Measurements from ENCODE around the gene ALDH3A1. TPM values are rescaled to one million over a fixed set of nuclear protein-coding genes. Genes with fewer than 3 reads are reported as not detected.

Gene ALDH3A1
- total and polyA plus RNA-seq, 5 donors from 2014 or later, result 0.14 TPM; not detected in 4

GRCh38 chr17:19719355-19720209 is 28.5 kb downstream of the ALDH3A1 start:
- H3K27me3 ChIP-seq (ENCODE audit: control insufficient read depth, insufficient read depth, low read length), result no peaks in the 10 kb centered on the region
- Mint-ChIP-seq H3K9me3 (peaks cover 0 to 2% (median 0%) of the 10 kb centered on the region in 7 donors), H3K4me3 (no peak overlapping the region), H3K27ac (peak overlapping the region in 1 of 3 donors; percentile 74), H3K27me3 (peaks cover 4% of the 10 kb centered on the region), H3K36me3 (no peaks in the 10 kb centered on the region), H3K4me1 (peaks cover 0 to 30% (median 14%) of the 10 kb centered on the region in 4 donors)
- DNase-seq (no peak), ATAC-seq (ENCODE audit: low read depth in 2 of 2) (no peak)
- peaks cover 12% of the 10 kb centered on the region for H3K4me1 ChIP-seq (ENCODE audit: control insufficient read depth, insufficient read depth, low read length, poor library complexity, severe bottlenecking)
- H3K36me3 ChIP-seq (ENCODE audit: control insufficient read depth, insufficient read depth, low read length), result no peaks in the 10 kb centered on the region
- H3K9me3 ChIP-seq (ENCODE audit: control insufficient read depth in 2 of 2, low read length in 2 of 2), result no peaks in the 10 kb centered on the region
- no peak overlapping the region for H3K4me3 ChIP-seq (ENCODE audit: low read depth, low read length)
- no peak overlapping the region for H3K27ac ChIP-seq (ENCODE audit: insufficient read depth, low read length, poor library complexity, severe bottlenecking)

GRCh38 chr17:19718613-19719354 is 29.3 kb downstream of the ALDH3A1 start:
- H3K36me3 Mint-ChIP-seq, result no peaks in the 10 kb centered on the region
- H3K4me1 Mint-ChIP-seq, result peaks cover 0 to 23% (median 11%) of the 10 kb centered on the region in 4 donors
- no peak overlapping the region for H3K4me3 ChIP-seq (ENCODE audit: low read depth, low read length)
- ATAC-seq (ENCODE audit: low read depth in 2 of 2), result no peak
- peaks cover 4% of the 10 kb centered on the region for H3K4me1 ChIP-seq (ENCODE audit: control insufficient read depth, insufficient read depth, low read length, poor library complexity, severe bottlenecking)
- peaks cover 0 to 2% (median 0%) of the 10 kb centered on the region in 7 donors for H3K9me3 Mint-ChIP-seq
- no peaks in the 10 kb centered on the region for H3K36me3 ChIP-seq (ENCODE audit: control insufficient read depth, insufficient read depth, low read length)
- H3K9me3 ChIP-seq (ENCODE audit: control insufficient read depth in 2 of 2, low read length in 2 of 2), result no peaks in the 10 kb centered on the region
- no peak overlapping the region for H3K27ac ChIP-seq (ENCODE audit: insufficient read depth, low read length, poor library complexity, severe bottlenecking)
- H3K27me3 ChIP-seq (ENCODE audit: control insufficient read depth, insufficient read depth, low read length), result no peaks in the 10 kb centered on the region
- peak overlapping the region in 1 of 3 donors; percentile 74 for H3K27ac Mint-ChIP-seq
- H3K4me3 Mint-ChIP-seq, result no peak overlapping the region
- peaks cover 4% of the 10 kb centered on the region for H3K27me3 Mint-ChIP-seq
- DNase-seq, result no peak

- Mint-ChIP-seq H3K27me3 (peaks cover 4% of the 10 kb centered on the region), H3K4me3 (no peak overlapping the region), H3K4me1 (peaks cover 0 to 22% (median 10%) of the 10 kb centered on the region in 4 donors), H3K9me3 (peaks cover 0 to 2% (median 0%) of the 10 kb centered on the region in 7 donors), H3K36me3 (no peaks in the 10 kb centered on the region), H3K27ac (peak overlapping the region in 2 of 3 donors; percentile 69 to 84)
- Histone ChIP-seq H3K4me1 (ENCODE audit: control insufficient read depth, insufficient read depth, low read length, poor library complexity, severe bottlenecking) (peaks cover 3% of the 10 kb centered on the region), H3K4me3 (ENCODE audit: low read depth, low read length) (no peak overlapping the region), H3K9me3 (ENCODE audit: control insufficient read depth in 2 of 2, low read length in 2 of 2) (no peaks in the 10 kb centered on the region), H3K27ac (ENCODE audit: insufficient read depth, low read length, poor library complexity, severe bottlenecking) (no peak overlapping the region), H3K36me3 (ENCODE audit: control insufficient read depth, insufficient read depth, low read length) (no peaks in the 10 kb centered on the region), H3K27me3 (ENCODE audit: control insufficient read depth, insufficient read depth, low read length) (no peaks in the 10 kb centered on the region)
- ATAC-seq (ENCODE audit: low read depth in 2 of 2) (no peak), DNase-seq (no peak)
Observed at GRCh38 chr17:19718041-19718612, 30.0 kb downstream of the ALDH3A1 start.

- ATAC-seq (ENCODE audit: low read depth in 2 of 2) (no peak), DNase-seq (no peak)
- Mint-ChIP-seq H3K4me1 (peaks cover 0 to 21% (median 7%) of the 10 kb centered on the region in 4 donors), H3K36me3 (no peaks in the 10 kb centered on the region), H3K4me3 (peak overlapping the region in 1 of 4 donors; percentile 87), H3K27me3 (peaks cover 4% of the 10 kb centered on the region), H3K9me3 (peaks cover 0 to 2% (median 0%) of the 10 kb centered on the region in 7 donors), H3K27ac (peak overlapping the region in 1 of 3 donors; percentile 84)
- no peak overlapping the region for H3K27ac ChIP-seq (ENCODE audit: insufficient read depth, low read length, poor library complexity, severe bottlenecking)
- no peaks in the 10 kb centered on the region for H3K9me3 ChIP-seq (ENCODE audit: control insufficient read depth in 2 of 2, low read length in 2 of 2)
- H3K36me3 ChIP-seq (ENCODE audit: control insufficient read depth, insufficient read depth, low read length), result no peaks in the 10 kb centered on the region
- no peak overlapping the region for H3K4me3 ChIP-seq (ENCODE audit: low read depth, low read length)
- H3K4me1 ChIP-seq (ENCODE audit: control insufficient read depth, insufficient read depth, low read length, poor library complexity, severe bottlenecking), result no peaks in the 10 kb centered on the region
- no peaks in the 10 kb centered on the region for H3K27me3 ChIP-seq (ENCODE audit: control insufficient read depth, insufficient read depth, low read length)
Observed at GRCh38 chr17:19717411-19717908, 30.6 kb downstream of the ALDH3A1 start.

GRCh38 chr17:19717031-19717360 is 31.1 kb downstream of the ALDH3A1 start:
- ATAC-seq (ENCODE audit: low read depth in 2 of 2), result no peak
- Mint-ChIP-seq H3K4me3 (no peak overlapping the region), H3K9me3 (peaks cover 0 to 2% (median 0%) of the 10 kb centered on the region in 7 donors), H3K27ac (no peak overlapping the region), H3K4me1 (peaks cover 0 to 16% (median 7%) of the 10 kb centered on the region in 4 donors), H3K36me3 (no peaks in the 10 kb centered on the region), H3K27me3 (peaks cover 4% of the 10 kb centered on the region)
- Histone ChIP-seq H3K4me1 (ENCODE audit: control insufficient read depth, insufficient read depth, low read length, poor library complexity, severe bottlenecking) (no peaks in the 10 kb centered on the region), H3K4me3 (ENCODE audit: low read depth, low read length) (no peak overlapping the region), H3K36me3 (ENCODE audit: control insufficient read depth, insufficient read depth, low read length) (no peaks in the 10 kb centered on the region), H3K27me3 (ENCODE audit: control insufficient read depth, insufficient read depth, low read length) (no peaks in the 10 kb centered on the region), H3K27ac (ENCODE audit: insufficient read depth, low read length, poor library complexity, severe bottlenecking) (no peak overlapping the region), H3K9me3 (ENCODE audit: control insufficient read depth in 2 of 2, low read length in 2 of 2) (no peaks in the 10 kb centered on the region)
- DNase-seq, result no peak

GRCh38 chr17:19716108-19717030 is 31.7 kb downstream of the ALDH3A1 start, which contains the start of gene SLC47A2:
TSS of gene SLC47A2 (minus strand) at chr17:19716584. CDS start at chr17:19716555, 29 bp downstream.
- peaks cover 4% of the 10 kb centered on the region for H3K27me3 Mint-ChIP-seq
- peaks cover 0 to 2% (median 0%) of the 10 kb centered on the region in 7 donors for H3K9me3 Mint-ChIP-seq
- peaks cover 0 to 10% (median 5%) of the 10 kb centered on the region in 4 donors for H3K4me1 Mint-ChIP-seq
- H3K4me3 Mint-ChIP-seq, result peak within 1 kb of the TSS in 1 of 4 donors; percentile 43
- H3K27me3 ChIP-seq (ENCODE audit: control insufficient read depth, insufficient read depth, low read length), result no peaks in the 10 kb centered on the region
- H3K36me3 ChIP-seq (ENCODE audit: control insufficient read depth, insufficient read depth, low read length), result no peaks in the 10 kb centered on the region
- no peak within 1 kb of the TSS for H3K27ac ChIP-seq (ENCODE audit: insufficient read depth, low read length, poor library complexity, severe bottlenecking)
- no peak within 1 kb of the TSS for H3K4me3 ChIP-seq (ENCODE audit: low read depth, low read length)
- H3K36me3 Mint-ChIP-seq, result no peaks in the 10 kb centered on the region
- DNase-seq (no peak), ATAC-seq (ENCODE audit: low read depth in 2 of 2) (no peak)
- peak within 1 kb of the TSS in 1 of 3 donors; percentile 32 for H3K27ac Mint-ChIP-seq
- H3K9me3 ChIP-seq (ENCODE audit: control insufficient read depth in 2 of 2, low read length in 2 of 2), result no peaks in the 10 kb centered on the region
- H3K4me1 ChIP-seq (ENCODE audit: control insufficient read depth, insufficient read depth, low read length, poor library complexity, severe bottlenecking), result no peaks in the 10 kb centered on the region

Measured in CD4-positive, CD25-positive, alpha-beta regulatory T cell (primary cell).